ENCODE results near the gene EXPH5.

GRCh38 chr11:108576523-108576922 is 17.0 kb downstream of the EXPH5 start:
- no peak for TF ChIP-seq TCF7L2 (IDR thresholded peaks at IDR 0.05; ENCODE audit: borderline replicate concordance, low read depth, low read length)
- no peak for TF ChIP-seq CTCF (tag by site-specific recombination; IDR thresholded peaks at IDR 0.05)
- no peak for TF ChIP-seq YY1 (tag by site-specific recombination; IDR thresholded peaks at IDR 0.05)
- no peak for TF ChIP-seq YY2 (tag by site-specific recombination; IDR thresholded peaks at IDR 0.05)
- TF ChIP-seq, protein P1, sequence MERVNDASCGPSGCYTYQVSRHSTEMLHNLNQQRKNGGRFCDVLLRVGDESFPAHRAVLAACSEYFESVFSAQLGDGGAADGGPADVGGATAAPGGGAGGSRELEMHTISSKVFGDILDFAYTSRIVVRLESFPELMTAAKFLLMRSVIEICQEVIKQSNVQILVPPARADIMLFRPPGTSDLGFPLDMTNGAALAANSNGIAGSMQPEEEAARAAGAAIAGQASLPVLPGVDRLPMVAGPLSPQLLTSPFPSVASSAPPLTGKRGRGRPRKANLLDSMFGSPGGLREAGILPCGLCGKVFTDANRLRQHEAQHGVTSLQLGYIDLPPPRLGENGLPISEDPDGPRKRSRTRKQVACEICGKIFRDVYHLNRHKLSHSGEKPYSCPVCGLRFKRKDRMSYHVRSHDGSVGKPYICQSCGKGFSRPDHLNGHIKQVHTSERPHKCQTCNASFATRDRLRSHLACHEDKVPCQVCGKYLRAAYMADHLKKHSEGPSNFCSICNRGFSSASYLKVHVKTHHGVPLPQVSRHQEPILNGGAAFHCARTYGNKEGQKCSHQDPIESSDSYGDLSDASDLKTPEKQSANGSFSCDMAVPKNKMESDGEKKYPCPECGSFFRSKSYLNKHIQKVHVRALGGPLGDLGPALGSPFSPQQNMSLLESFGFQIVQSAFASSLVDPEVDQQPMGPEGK (tag by site-specific recombination; IDR thresholded peaks at IDR 0.05) = no peak
- no peak for TF ChIP-seq SP2 (tag by site-specific recombination; IDR thresholded peaks at IDR 0.05)
- TF ChIP-seq, protein P2, sequence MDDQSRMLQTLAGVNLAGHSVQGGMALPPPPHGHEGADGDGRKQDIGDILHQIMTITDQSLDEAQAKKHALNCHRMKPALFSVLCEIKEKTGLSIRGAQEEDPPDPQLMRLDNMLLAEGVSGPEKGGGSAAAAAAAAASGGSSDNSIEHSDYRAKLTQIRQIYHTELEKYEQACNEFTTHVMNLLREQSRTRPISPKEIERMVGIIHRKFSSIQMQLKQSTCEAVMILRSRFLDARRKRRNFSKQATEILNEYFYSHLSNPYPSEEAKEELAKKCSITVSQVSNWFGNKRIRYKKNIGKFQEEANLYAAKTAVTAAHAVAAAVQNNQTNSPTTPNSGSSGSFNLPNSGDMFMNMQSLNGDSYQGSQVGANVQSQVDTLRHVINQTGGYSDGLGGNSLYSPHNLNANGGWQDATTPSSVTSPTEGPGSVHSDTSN (CRISPR knock-in tag; IDR thresholded peaks at IDR 0.05) = no peak
- no peak for TF ChIP-seq ZNF792 (tag by site-specific recombination; IDR thresholded peaks at IDR 0.05)
- TF ChIP-seq ZNF155 (tag by site-specific recombination; IDR thresholded peaks at IDR 0.05) = no peak
- TF ChIP-seq ZNF623 (tag by site-specific recombination; IDR thresholded peaks at IDR 0.05) = no peak
- TF ChIP-seq ZNF768 (tag by site-specific recombination; IDR thresholded peaks at IDR 0.05) = no peak
- TF ChIP-seq ZNF248 (tag by site-specific recombination; IDR thresholded peaks at IDR 0.05) = no peak
